ENCODE measurements around the gene KREMEN2.

GRCh38 chr16:2975161-2975795, 11.2 kb downstream of the KREMEN2 start:
- TF ChIP-seq POLR2A (IDR thresholded peaks at IDR 0.05; ENCODE audit: low read depth, low read length) (no peak), POLR2AphosphoS5 (IDR thresholded peaks at IDR 0.05; ENCODE audit: low read depth, low read length) (no peak), TAF1 (IDR thresholded peaks at IDR 0.05; ENCODE audit: low read depth, low read length) (no peak), POU2F2 (IDR thresholded peaks at IDR 0.05; ENCODE audit: low read depth, low read length) (no peak), SPI1 (IDR thresholded peaks at IDR 0.05; ENCODE audit: low read depth, low read length) (no peak)

Data from GM12891 (cell line).